ENCODE data around the gene NOL4L.

DNA sequence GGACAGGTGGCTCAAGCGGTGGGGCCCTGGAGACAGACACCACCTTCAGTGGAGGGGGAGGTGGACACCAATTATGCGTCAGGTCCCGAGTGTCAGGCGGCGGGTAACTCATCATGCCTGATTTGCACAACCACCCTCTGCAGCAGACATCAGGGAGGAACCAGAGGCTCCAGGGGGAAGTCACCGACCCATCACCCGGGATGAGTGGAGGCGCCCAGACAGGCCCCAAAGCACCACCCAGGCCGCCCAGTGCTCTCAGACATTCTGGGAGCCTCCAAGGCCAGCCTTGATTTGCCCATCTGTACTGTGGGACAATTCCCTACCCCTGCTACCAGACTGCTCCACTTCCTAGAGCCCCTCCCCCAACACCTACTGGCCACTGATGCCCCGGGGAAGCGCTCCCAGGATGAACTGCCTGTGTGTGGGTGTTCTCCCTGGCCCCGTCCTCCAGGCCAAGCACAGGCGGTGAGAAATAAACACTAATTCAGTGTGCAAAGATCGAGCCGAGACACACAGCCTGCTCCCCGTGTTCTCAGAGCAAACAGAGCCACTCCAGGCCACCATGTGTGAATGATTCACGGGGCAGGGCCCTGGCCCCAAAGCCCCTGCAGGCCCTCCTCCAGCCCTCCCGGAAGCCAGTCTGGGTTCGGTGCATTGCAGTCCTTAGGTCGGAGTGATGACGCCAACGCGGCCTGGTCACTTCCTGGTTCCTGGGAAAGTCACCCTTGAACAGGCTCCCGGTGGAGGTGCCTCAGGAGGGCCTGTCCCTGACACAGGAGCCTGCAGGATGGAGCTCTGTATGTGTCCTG lies 119.8 kb downstream of the NOL4L start:
- no peak for TF ChIP-seq CTCF (conservative IDR thresholded peaks at IDR 0.05)
- no peak for TF ChIP-seq EZH2 (IDR thresholded peaks at IDR 0.05; ENCODE audit: low read depth)
